RWPE2 (cell line): ENCODE data around the gene TSHZ2.

Experiments
- ATAC-seq: fragments of 200-7000 bp; cut with Tn5 transposase; 3 replicates; pipeline ENCODE4 v1.9.1; 2021; ENCODE audit warnings: low read depth
- DNase-seq: peaks from one replicate; pipeline ENCODE4 v3.0.0-alpha.2; 2020; ENCODE audit warnings: low spot score
- H3K27ac ChIP-seq: fragments of 450-650 bp; 2 replicates; pipeline ENCODE4 v1.5.1; 2017; ENCODE audit warnings: mild to moderate bottlenecking; ENCODE audit not compliant: poor library complexity, severe bottlenecking
- H3K27me3 ChIP-seq: fragments of 250-450 bp; sonication (Bioruptor Pico); 2 replicates; pipeline ENCODE4 v1.5.1; 2021; ENCODE audit warnings: mild to moderate bottlenecking, moderate library complexity; ENCODE audit not compliant: insufficient read depth, poor library complexity, severe bottlenecking
- H3K36me3 ChIP-seq: fragments of 250-450 bp; sonication (Bioruptor Pico); 2 replicates; pipeline ENCODE4 v1.5.1; 2020; ENCODE audit warnings: low read depth, mild to moderate bottlenecking, moderate library complexity
- H3K4me1 ChIP-seq: fragments of 250-450 bp; sonication (Bioruptor Pico); 2 replicates; pipeline ENCODE4 v1.5.1; 2021; ENCODE audit warnings: mild to moderate bottlenecking, moderate library complexity; ENCODE audit not compliant: insufficient read depth, poor library complexity, severe bottlenecking
- H3K4me3 ChIP-seq: fragments of 250-450 bp; sonication (Bioruptor Pico); 2 replicates; pipeline ENCODE4 v1.5.1; 2021; ENCODE audit warnings: mild to moderate bottlenecking, moderate library complexity; ENCODE audit not compliant: severe bottlenecking
- H3K9me3 ChIP-seq: fragments of 250-450 bp; sonication (Bioruptor Pico); 2 replicates; pipeline ENCODE4 v1.5.1; 2021; ENCODE audit warnings: mild to moderate bottlenecking, moderate library complexity; ENCODE audit not compliant: severe bottlenecking
- CTCF ChIP-seq: fragments of 450-650 bp; IDR thresholded peaks from one replicate; pipeline ENCODE4 v1.5.1; 2017; ENCODE audit warnings: mild to moderate bottlenecking, moderate library complexity; ENCODE audit not compliant: poor library complexity, severe bottlenecking

TSHZ2 gene

GRCh38 chr20:53231061-53231460 lies 258.9 kb downstream of the TSHZ2 start:
- no peaks in the 10 kb centered on the region for H3K9me3 ChIP-seq
- no peaks in the 10 kb centered on the region for H3K4me1 ChIP-seq
- no peak for TF ChIP-seq CTCF
- DNase-seq (no peak), ATAC-seq (no peak)
- no peak overlapping the region for H3K27ac ChIP-seq
- H3K36me3 ChIP-seq: no peaks in the 10 kb centered on the region
- no peak overlapping the region for H3K4me3 ChIP-seq
- H3K27me3 ChIP-seq: peaks cover 8% of the 10 kb centered on the region

DNA sequence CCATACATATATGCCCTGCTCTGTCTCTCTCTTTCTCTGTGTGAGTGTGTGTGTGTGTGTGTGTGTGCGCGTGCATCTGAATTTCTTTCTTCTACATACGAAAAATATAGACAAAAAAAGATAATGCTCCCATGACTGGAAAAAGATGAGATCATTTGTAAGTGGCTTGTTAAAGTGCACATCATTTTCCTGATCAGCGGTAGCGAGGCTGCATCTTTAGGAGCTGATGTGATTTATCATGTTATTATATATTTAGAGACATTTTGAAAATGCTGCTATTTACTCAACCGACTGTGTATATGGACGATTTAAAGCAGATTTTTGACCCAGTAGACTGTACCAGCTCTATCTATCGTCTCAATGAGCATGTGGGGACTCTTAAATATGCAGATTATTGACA lies 265.3 kb downstream of the TSHZ2 start:
- Histone ChIP-seq H3K4me3 (no peak overlapping the region), H3K27me3 (peaks cover 8% of the 10 kb centered on the region), H3K27ac (no peak overlapping the region), H3K4me1 (no peaks in the 10 kb centered on the region), H3K36me3 (no peaks in the 10 kb centered on the region), H3K9me3 (no peaks in the 10 kb centered on the region)
- no peak for ATAC-seq
- DNase-seq: no peak
- no peak for TF ChIP-seq CTCF

DNA sequence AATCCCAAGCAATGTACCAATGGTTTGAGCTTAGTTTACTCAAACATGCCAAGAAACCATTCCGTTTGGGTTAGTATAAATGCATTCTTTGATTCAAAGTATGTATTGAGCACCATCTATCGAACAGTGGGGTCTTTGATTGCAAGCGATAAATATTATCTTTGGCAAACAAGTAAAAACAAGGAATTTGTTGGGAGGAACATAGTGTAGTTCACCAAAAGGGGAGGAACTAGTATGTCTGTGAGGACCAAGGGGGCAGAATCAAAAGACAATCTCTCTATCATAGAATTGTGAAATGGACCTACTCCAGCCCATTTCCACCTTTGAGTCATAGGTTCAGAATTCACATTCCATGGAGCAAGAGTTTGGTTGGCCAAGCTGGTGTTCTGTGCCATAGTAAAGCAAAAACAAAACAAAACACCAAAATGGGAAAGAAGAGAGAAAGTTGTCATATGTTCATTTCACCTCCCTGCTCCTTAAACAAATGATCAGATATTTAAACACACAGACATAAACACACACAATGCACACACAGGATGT lies 266.0 kb downstream of the TSHZ2 start:
- DNase-seq: no peak
- Histone ChIP-seq H3K4me3 (no peak overlapping the region), H3K4me1 (no peaks in the 10 kb centered on the region), H3K27ac (no peak overlapping the region), H3K9me3 (no peaks in the 10 kb centered on the region), H3K36me3 (no peaks in the 10 kb centered on the region), H3K27me3 (peaks cover 7% of the 10 kb centered on the region)
- ATAC-seq: peak; percentile 49; the same call in 2 of the 3 replicates
- no peak for TF ChIP-seq CTCF

DNA sequence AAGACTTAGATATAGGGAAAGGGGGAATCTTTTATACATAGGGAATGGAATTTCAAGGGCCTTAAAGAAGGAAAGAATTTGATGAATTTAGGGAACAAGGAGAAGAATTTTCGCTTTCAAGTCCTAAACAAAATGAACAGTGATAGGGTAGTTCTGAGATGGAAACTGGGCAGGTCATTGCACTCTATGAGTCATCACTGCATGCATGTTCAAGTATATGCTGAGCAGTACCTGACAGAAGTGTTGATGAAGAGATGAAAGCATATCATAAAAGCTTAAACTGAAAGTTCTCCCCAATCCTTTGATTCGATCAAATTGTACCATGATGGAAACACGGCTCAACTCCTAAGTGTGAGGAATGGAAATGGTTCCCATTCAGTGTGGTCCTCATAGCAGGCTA lies 271.0 kb downstream of the TSHZ2 start:
- Histone ChIP-seq H3K4me1 (no peaks in the 10 kb centered on the region), H3K36me3 (no peaks in the 10 kb centered on the region), H3K9me3 (no peaks in the 10 kb centered on the region), H3K27me3 (peaks cover 3% of the 10 kb centered on the region), H3K4me3 (no peak overlapping the region), H3K27ac (no peak overlapping the region)
- DNase-seq (no peak), ATAC-seq (peak; percentile 39; the same call in 1 of the 3 replicates)
- TF ChIP-seq CTCF: no peak

DNA sequence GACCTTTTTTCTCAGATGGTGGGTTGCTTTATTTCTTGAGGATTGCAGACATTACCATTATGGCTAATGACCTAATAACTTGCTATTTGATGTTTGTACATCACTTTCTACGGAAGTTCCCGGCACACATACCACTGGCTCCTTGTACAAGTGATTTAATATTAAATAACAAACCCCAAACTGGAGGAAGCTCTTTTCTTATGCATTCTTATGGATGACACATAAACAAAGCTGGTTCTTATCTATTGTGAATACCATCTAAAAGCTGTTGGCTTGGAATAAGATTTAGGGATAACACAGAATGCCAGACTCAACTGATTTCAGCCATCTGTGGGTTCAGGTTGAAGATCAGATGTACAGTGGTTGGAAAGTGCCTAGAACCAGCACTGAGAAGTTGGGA lies 272.6 kb downstream of the TSHZ2 start:
- H3K9me3 ChIP-seq: no peaks in the 10 kb centered on the region
- H3K27me3 ChIP-seq: peaks cover 3% of the 10 kb centered on the region
- no peak for TF ChIP-seq CTCF
- ATAC-seq: no peak
- no peak overlapping the region for H3K27ac ChIP-seq
- H3K36me3 ChIP-seq: no peaks in the 10 kb centered on the region
- no peak overlapping the region for H3K4me3 ChIP-seq
- DNase-seq: no peak
- H3K4me1 ChIP-seq: no peaks in the 10 kb centered on the region
